IgD-negative memory B cell (primary cell): ENCODE measurements around the gene HOXA11. TPM values are rescaled to one million over a fixed set of nuclear protein-coding genes. Genes with fewer than 3 reads are reported as not detected.

Experiments used
- H3K27ac Mint-ChIP-seq, 3 donors: one replicate each; pipeline ENCODE4 v1.8.0; 2020 to 2022; ENCODE audit warnings: mild to moderate bottlenecking in 3 of 3, mixed read lengths in 3 of 3, moderate library complexity in 1 of 3
- H3K27me3 Mint-ChIP-seq: one replicate; pipeline ENCODE4 v1.8.0; 2021; ENCODE audit warnings: mixed read lengths
- H3K36me3 Mint-ChIP-seq: one replicate; pipeline ENCODE4 v1.8.0; 2020; ENCODE audit warnings: mild to moderate bottlenecking, mixed read lengths
- H3K4me1 Mint-ChIP-seq, 3 donors: one replicate each; pipeline ENCODE4 v1.8.0; 2020 to 2022; ENCODE audit warnings: mixed read lengths in 3 of 3, mild to moderate bottlenecking in 1 of 3
- H3K4me3 Mint-ChIP-seq, 4 donors: one replicate each; pipeline ENCODE4 v1.8.0; 2020 to 2022; ENCODE audit warnings: mild to moderate bottlenecking in 4 of 4, mixed read lengths in 4 of 4, moderate library complexity in 3 of 4
- H3K9me3 Mint-ChIP-seq, 3 donors: one replicate each; pipeline ENCODE4 v1.8.0; 2020 to 2021; ENCODE audit warnings: mixed read lengths in 3 of 3, mild to moderate bottlenecking in 1 of 3
- polyA plus RNA-seq: library from polyadenylated mRNA; unstranded; fragments of 300-500 nt; fragmentation: Illumina TruSeq; gene quantifications from one replicate; pipeline ENCODE4 v1.2.3, GENCODE V29; 2021

Gene HOXA11
- polyA plus RNA-seq, 1 donor from 2014 or later: not detected

DNA sequence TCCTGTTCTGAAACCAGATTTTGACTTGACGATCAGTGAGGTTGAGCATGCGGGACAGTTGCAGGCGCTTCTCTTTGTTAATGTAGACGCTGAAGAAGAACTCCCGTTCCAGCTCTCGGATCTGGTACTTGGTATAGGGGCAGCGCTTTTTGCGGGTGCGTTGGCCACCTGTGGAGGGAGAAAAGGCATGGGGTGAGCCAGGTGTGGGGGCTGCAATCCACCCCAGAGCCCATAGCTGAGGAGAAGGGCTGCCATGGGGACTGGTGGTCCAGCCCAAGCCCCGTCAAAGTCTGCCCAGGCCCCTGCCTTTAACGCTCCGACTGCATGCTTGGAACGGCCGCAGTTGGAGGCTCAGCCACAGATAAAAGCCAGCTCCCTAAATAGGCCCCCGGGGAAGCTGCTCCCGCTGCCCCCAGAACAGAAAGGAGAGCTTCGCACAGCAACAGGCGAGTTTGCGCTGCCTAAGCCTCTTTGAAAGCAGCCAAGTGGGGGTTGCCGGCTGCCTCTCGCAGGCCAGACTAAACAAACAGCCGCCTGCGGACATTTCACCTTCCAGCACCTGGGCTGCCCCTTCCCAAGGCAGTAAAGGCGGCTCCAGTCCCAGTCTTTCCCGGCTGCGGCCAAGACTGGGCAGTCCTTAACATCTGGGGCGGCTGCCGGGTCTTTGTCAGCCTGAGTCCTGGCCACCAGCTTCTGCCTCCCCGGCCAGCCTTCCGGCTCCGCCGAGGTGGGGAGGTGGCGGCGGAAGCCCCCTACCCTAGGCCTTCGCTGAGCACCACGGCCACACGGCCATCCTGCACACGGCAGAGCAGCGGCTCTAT is 2.0 kb downstream of the HOXA11 start:
- Mint-ChIP-seq H3K27ac (peak overlapping the region; percentile 90 to 97 (median 94)), H3K4me1 (peaks cover 14 to 24% (median 15%) of the 10 kb centered on the region in 3 donors), H3K36me3 (peaks cover 3% of the 10 kb centered on the region), H3K9me3 (peaks cover 0 to 6% (median 0%) of the 10 kb centered on the region in 3 donors), H3K27me3 (peaks cover 58% of the 10 kb centered on the region), H3K4me3 (peak overlapping the region in 2 of 4 donors; percentile 38 to 66)

DNA sequence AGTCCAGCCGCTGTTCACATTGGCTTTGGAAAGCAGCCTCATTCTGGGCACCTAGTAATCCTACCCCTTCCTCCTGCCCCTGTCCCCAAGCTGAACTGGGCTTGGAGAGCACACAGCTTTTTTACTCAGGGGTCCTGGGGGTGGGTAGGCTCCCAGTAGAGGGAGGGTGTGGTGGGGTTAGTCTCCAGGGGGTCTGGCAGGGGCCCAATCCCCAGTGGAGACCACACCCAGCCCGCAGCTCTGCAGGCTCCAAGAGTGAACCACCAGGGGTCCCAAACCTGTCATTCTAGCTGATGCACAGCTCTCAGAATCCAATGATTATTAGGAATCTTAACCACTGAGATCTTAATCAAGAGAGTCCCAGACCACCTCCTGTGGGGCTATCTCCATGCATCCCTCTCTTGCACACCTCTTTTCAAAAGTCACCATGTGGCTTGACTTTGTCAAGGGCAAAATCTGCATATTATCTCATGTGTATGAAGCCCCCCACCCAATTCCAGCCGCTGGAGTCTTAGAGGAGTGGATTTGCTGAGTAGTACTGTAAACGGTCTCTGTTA is 2.7 kb downstream of the HOXA11 start:
- peaks cover 51% of the 10 kb centered on the region for H3K27me3 Mint-ChIP-seq
- peaks cover 0 to 6% (median 0%) of the 10 kb centered on the region in 3 donors for H3K9me3 Mint-ChIP-seq
- H3K4me3 Mint-ChIP-seq: peak overlapping the region in 1 of 4 donors; percentile 66
- peak overlapping the region in 2 of 3 donors; percentile 94 to 97 for H3K27ac Mint-ChIP-seq
- H3K4me1 Mint-ChIP-seq: peaks cover 13 to 25% (median 15%) of the 10 kb centered on the region in 3 donors
- H3K36me3 Mint-ChIP-seq: peaks cover 3% of the 10 kb centered on the region

DNA sequence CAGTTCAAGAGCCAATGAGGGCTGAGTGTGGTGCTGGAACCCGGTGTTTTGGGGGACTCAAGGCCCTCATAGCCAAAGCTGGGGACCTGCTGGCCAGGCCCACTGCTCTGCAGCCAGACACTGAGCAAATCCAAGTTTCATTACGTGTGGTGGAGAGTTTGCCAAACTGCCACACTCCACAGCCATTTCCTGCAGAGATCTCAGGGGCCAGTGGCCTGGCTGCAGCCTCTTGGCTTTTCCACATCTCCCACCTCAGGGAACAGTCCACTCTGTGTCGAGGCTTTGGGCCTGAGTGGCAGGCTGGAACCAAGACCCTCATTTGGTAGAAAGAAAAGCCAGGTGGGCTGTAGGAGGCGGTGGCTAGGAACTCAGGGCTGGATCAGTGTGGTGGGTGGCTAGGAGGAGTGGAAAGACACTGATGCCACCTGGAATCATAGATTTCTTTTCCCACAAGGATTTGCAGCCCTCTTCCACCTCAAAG is 3.2 kb downstream of the HOXA11 start:
- peaks cover 0 to 6% (median 0%) of the 10 kb centered on the region in 3 donors for H3K9me3 Mint-ChIP-seq
- peaks cover 47% of the 10 kb centered on the region for H3K27me3 Mint-ChIP-seq
- H3K27ac Mint-ChIP-seq: peak overlapping the region in 1 of 3 donors; percentile 97
- H3K4me3 Mint-ChIP-seq: peak overlapping the region in 1 of 4 donors; percentile 58
- H3K4me1 Mint-ChIP-seq: peaks cover 13 to 25% (median 15%) of the 10 kb centered on the region in 3 donors
- H3K36me3 Mint-ChIP-seq: peaks cover 3% of the 10 kb centered on the region

DNA sequence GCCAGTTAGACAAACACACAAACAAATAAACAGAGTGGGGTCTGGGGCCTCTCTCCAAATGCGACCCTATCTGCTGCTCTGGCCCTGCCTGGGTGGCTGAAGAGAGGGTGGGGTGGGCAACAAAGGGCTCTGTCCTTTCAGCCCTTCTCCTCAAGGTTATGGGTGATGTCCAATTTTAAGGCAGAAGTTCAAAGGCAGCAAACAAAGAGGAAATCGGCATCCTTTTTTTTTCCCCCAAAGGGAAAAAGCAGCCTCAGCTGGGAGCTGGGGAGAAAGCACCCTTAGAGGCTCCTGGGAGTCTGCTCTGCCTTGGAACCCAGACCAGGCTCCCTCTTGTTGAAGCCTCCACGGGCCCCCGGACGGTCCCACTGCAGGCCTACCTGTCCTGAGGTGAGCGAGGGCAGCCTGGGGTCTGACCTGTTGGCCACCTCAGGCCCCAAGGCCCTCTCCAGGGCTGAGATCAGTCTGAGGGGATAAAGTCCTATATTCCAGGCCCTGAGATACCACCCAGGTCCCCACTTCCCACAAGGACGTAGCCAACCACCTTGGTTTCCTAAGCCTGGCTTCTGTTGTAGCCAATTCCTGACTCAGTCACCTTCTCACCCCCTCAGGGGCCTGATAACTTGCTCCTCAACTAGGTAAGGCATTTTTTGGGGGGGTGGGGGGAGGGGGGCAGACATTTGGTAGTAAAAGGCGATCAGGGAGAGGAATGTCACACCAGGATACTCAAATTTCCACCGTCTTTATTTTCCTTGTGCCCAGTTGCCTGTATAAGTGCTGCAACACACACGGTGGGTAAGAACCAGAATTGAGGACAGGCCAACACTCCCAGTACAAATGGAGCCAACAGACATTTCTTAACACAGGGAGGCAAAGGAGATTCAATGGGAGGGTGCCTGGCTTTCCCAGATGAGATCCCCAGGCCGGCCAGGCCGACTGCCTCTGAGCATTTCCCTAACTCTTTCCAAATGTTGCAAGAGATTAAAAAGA is 4.3 kb downstream of the HOXA11 start:
- Mint-ChIP-seq H3K36me3 (peaks cover 3% of the 10 kb centered on the region), H3K9me3 (peaks cover 0 to 6% (median 0%) of the 10 kb centered on the region in 3 donors), H3K4me3 (peak overlapping the region in 2 of 4 donors; percentile 58 to 67), H3K27me3 (peaks cover 45% of the 10 kb centered on the region), H3K4me1 (peaks cover 9 to 21% (median 13%) of the 10 kb centered on the region in 3 donors), H3K27ac (peak overlapping the region in 2 of 3 donors; percentile 53 to 97)

DNA sequence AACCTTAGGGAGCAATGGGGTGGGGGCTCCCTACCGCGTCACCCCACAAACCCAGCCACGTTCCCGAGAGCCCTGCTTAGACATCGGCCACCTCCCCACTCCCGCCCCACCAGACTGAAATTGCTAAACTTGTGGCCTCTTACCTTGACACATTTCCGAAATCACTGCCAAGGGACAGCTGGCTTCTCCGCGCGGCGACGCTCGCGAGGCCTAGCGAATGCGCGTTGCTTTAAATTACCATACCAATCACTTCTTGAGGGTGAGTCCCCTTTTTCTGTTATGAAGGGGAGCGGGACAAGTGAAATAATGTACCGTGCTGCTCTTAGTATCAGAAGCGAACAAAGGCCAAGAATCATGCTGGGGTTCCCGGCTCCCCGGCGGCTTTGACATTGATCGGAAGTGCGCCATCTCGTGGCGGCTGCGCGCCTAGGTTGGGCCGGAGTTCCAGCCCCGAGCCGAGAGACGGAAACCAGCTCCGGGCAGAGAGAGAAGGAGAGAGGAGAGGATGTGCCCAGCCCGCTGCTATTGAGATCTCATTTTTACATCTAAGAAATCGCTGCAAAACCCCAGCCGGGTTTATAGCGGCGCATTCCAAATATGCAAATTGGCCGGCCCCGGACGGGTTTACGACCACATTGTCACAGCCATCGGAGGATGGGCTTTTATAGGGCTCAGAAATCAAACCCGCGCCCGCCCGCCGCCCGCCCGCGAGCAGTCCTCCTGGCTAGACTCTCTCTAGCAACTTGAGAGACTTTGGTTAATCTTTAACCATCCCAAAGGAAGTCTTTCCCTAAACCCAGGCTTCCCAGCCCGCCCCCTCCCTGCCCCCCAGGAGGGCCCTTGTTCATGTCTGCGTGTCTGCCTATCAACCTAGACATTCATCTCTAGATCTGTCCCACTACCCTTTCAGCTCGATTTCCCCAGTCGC is 5.3 kb downstream of the HOXA11 start:
- Mint-ChIP-seq H3K4me3 (peak overlapping the region in 3 of 4 donors; percentile 67 to 75 (median 73)), H3K27me3 (peaks cover 43% of the 10 kb centered on the region), H3K36me3 (no peaks in the 10 kb centered on the region), H3K27ac (peak overlapping the region in 2 of 3 donors; percentile 88 to 92), H3K9me3 (peaks cover 0 to 5% (median 0%) of the 10 kb centered on the region in 3 donors), H3K4me1 (peaks cover 6 to 15% (median 11%) of the 10 kb centered on the region in 3 donors)

DNA sequence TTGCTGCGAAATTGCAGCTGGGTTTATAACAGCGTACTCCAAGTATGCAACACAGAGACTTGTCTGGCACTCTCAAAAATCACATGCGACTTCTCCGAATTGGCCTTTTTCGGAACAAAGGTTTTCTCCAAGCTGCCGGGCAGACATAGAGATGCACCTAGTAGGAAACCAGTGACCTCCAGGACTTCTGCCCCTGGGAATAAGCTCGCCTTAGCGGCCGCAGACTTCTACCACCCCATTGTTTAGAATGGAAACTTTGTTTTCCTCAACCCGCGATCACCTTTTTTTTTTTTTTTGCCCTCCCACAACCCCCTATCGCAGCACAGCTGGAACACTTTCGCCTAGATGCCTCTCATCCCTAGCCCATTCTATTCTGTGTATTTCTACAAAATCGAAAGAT is 6.0 kb downstream of the HOXA11 start:
- no peaks in the 10 kb centered on the region for H3K36me3 Mint-ChIP-seq
- peaks cover 42% of the 10 kb centered on the region for H3K27me3 Mint-ChIP-seq
- H3K27ac Mint-ChIP-seq: peak overlapping the region in 2 of 3 donors; percentile 67 to 88
- H3K9me3 Mint-ChIP-seq: peaks cover 0 to 4% (median 0%) of the 10 kb centered on the region in 3 donors
- H3K4me3 Mint-ChIP-seq: no peak overlapping the region
- peaks cover 4 to 12% (median 8%) of the 10 kb centered on the region in 3 donors for H3K4me1 Mint-ChIP-seq

DNA sequence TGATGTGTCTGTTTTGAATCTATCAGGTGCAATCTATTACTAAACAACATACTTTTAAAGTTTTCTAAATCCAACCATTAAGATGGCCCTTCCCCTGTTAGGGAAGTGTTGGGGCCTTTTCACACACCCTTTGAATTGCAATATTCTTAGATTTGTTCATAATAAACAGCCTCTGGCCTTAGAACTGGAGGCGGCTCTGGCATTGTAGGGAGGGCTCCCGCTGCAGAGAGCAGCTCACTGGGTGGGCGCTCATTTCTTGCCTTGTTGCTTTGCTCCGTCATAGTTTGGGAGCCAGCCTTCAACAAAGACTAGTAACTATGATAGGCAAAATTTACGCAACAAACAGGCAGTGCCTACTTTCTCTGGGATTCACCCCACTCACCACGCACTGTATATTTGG is 6.7 kb downstream of the HOXA11 start:
- H3K4me1 Mint-ChIP-seq: peaks cover 1 to 8% (median 8%) of the 10 kb centered on the region in 3 donors
- H3K27me3 Mint-ChIP-seq: peaks cover 39% of the 10 kb centered on the region
- no peaks in the 10 kb centered on the region for H3K36me3 Mint-ChIP-seq
- peak overlapping the region in 2 of 3 donors; percentile 61 to 95 for H3K27ac Mint-ChIP-seq
- peaks cover 0 to 4% (median 0%) of the 10 kb centered on the region in 3 donors for H3K9me3 Mint-ChIP-seq
- peak overlapping the region in 1 of 4 donors; percentile 81 for H3K4me3 Mint-ChIP-seq

DNA sequence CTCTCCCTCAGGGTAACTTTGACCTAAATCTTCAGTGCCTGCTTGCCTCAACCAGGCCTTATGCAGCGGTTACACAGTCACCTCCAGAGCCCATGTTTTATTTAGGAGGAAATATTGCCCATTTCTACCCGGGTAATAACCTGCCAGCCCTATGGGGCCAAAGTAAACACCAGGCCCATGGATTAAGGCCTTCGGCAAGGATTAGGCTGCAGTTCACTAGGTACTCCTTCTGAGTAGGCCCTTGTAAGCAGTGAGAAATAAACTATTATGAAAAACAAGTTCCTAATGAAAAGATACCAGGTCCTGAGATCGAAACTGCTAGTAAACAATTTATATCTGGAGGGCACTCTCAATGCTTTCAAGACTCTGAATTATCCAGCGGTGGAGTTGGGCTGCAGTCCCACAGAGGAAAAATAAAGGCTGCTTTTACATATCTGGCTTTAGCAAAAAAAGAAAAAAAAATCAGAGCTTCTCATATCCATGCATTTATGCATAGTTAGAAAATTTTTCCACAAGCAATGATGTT is 7.2 kb downstream of the HOXA11 start:
- peak overlapping the region in 1 of 4 donors; percentile 81 for H3K4me3 Mint-ChIP-seq
- H3K4me1 Mint-ChIP-seq: peaks cover 1 to 8% (median 8%) of the 10 kb centered on the region in 3 donors
- peaks cover 38% of the 10 kb centered on the region for H3K27me3 Mint-ChIP-seq
- peaks cover 0 to 4% (median 0%) of the 10 kb centered on the region in 3 donors for H3K9me3 Mint-ChIP-seq
- no peaks in the 10 kb centered on the region for H3K36me3 Mint-ChIP-seq
- H3K27ac Mint-ChIP-seq: peak overlapping the region in 2 of 3 donors; percentile 6 to 95

DNA sequence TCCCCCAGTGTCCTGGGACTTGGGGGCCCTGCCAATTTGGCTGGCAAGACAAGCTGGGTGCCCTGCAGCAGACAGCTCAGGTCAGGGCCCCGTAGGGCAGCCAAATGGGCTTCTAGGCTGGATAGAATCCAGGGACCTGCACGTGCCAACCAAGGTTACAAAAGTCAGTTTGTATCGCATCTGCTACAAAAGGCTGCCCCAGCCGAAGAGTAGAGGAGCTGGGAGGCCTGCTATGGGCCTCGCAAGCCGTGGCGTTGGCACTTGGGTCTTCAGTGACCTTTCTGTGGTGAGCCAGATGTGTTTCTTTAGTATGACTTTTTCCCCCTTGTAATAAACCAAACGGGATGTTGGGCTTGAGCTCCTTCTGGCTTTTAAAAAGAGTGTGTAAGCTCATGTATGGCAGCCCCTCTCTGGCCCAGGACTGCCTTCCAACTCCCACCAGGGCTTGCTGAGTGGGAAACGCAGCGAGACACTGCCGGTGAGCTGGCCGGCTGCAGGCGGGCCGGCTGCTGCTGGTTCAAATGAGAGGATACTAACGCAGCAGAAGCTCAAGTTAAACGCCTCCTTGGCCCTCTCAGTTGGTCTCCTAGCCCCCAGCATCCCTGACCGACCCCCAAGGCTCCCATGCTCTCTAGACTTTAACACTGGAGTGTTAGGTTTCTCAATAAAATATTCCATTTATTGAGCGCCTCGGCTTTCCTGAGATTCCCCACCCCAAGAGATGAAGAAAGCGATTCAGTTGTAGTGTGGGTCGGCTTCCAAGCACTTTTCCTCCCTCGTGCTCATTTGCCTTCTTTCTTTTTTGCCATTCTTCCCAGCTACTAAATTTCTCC is 7.9 kb downstream of the HOXA11 start:
- peak overlapping the region in 1 of 3 donors; percentile 95 for H3K27ac Mint-ChIP-seq
- no peaks in the 10 kb centered on the region for H3K36me3 Mint-ChIP-seq
- H3K27me3 Mint-ChIP-seq: peaks cover 37% of the 10 kb centered on the region
- H3K9me3 Mint-ChIP-seq: peaks cover 0 to 4% (median 0%) of the 10 kb centered on the region in 3 donors
- peaks cover 4 to 10% (median 10%) of the 10 kb centered on the region in 3 donors for H3K4me1 Mint-ChIP-seq
- H3K4me3 Mint-ChIP-seq: peak overlapping the region in 1 of 4 donors; percentile 81

DNA sequence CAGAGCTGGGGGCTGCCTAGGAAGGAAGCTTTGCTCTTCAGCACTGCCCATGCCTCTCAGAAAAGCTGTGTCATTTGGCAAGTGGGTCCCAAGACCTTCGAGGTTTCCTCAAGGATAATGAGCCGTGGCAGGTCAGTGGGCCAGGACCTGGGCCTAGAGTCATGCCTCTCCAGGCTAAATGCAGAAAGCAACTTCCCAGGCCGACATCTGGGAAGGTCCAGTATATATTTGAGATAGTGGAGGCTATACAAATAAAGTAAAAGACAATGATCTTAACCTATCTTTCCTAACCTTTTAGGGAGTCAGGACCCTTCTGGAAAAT is 8.5 kb downstream of the HOXA11 start:
- peaks cover 2% of the 10 kb centered on the region for H3K36me3 Mint-ChIP-seq
- peaks cover 44% of the 10 kb centered on the region for H3K27me3 Mint-ChIP-seq
- H3K4me3 Mint-ChIP-seq: peak overlapping the region in 1 of 4 donors; percentile 50
- H3K27ac Mint-ChIP-seq: peak overlapping the region in 1 of 3 donors; percentile 94
- peaks cover 0 to 7% (median 0%) of the 10 kb centered on the region in 3 donors for H3K9me3 Mint-ChIP-seq
- H3K4me1 Mint-ChIP-seq: peaks cover 8 to 17% (median 14%) of the 10 kb centered on the region in 3 donors

DNA sequence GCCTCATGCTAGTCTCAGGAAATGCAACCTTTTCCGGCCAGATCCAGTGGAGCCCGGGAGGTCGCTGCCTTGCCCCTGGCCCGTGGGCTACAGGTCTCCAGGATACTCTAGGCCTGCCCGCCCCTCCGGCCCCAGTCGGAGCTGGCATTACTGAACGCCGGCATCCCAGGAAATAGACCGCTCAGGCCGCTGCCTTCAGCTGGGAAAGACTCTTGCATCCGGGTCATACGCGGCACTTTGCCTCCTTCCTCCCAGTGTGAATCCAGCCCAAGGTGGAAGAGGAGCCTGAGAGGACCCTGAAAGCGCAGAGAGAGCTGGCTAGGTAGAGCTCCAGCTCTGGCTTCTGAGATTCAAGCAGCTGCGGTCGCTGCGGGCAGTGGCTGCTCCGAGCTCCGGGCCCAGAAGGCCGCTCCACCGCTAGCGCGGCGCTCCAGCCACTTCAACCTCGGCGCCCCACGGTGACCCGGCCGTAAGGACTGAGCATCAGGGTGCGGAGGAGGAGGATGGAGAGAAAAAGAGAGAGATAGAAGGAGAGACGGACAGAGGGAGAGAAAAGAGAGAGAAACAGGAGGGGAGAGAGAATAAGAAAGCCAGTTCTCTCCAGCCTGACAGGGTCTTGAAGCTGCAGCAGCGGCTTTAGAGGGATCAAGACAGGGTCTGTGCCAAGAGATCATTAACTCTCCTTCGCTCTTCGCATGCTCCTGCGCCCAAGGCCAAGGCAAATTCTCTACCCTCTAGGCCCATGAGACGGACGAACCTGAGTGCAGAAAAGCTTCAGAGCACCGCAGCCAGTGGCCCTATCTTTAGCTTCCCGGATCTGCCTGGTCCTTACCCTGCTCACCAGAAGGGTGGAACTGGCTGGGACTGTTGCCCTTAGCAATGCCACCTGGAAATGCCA is 9.2 kb downstream of the HOXA11 start:
- Mint-ChIP-seq H3K27me3 (peaks cover 44% of the 10 kb centered on the region), H3K36me3 (peaks cover 2% of the 10 kb centered on the region), H3K4me3 (peak overlapping the region in 1 of 4 donors; percentile 50), H3K4me1 (peaks cover 8 to 20% (median 14%) of the 10 kb centered on the region in 3 donors), H3K27ac (peak overlapping the region in 1 of 3 donors; percentile 94), H3K9me3 (peaks cover 0 to 7% (median 0%) of the 10 kb centered on the region in 3 donors)
